K562 (cell line): ENCODE results near the gene CABP7. TPM values are rescaled to one million over a fixed set of nuclear protein-coding genes. Genes with fewer than 3 reads are reported as not detected.

Source experiments
- ATAC-seq: fragments of 200-7000 bp; cut with Tn5 transposase; 3 replicates; pipeline ENCODE4 v1.9.1; 2020; ENCODE audit warnings: moderate library complexity
- BruUV-seq: library from RNA; stranded (reverse); fragments of 400-500 nt; replicated peaks from 2 replicates; lab custom pipeline; 2021; lab: Mats Ljungman, UMichigan
- CTCF ChIA-PET: fragments of 300-600 bp; formaldehyde crosslinking; extraction: SDS; loops from one replicate; lab custom pipeline; 2021; ENCODE audit warnings: low intra/inter-chr PET ratio; lab: Yijun Ruan, JAX
- POLR2A ChIA-PET: fragments of 300-600, 350-650 bp; sonication (Branson Sonifier 250); formaldehyde crosslinking; extraction: SDS; loops from one replicate; lab custom pipeline; 2021; ENCODE audit warnings: antibody characterized with exemption, inconsistent platforms; lab: Yijun Ruan, JAX
- DNase-seq, 4 experiments: peaks; one replicate each; pipeline versions ENCODE4 v3.0.0 to v3.0.0-alpha.2; 2011 to 2018; ENCODE audit warnings: low spot score in 3 of 4, mixed read lengths in 3 of 4; ENCODE audit errors: extremely low read depth in 1 of 4
- FAIRE-seq: peaks from 2 replicates; lab custom pipeline; 2011; peaks lifted over from hg19 to GRCh38; lab: Jason Lieb, UNC
- H2AFZ ChIP-seq: 2 replicates; pipeline ENCODE4 v1.6.0; 2011; ENCODE audit warnings: low read depth, low read length, control low read depth, inconsistent platforms
- H3K27ac ChIP-seq: fragments of 200-600 bp; 3 replicates; pipeline ENCODE4 v1.8.0; 2011; ENCODE audit warnings: low read depth, mild to moderate bottlenecking, control low read depth, inconsistent platforms, low read length, moderate library complexity, mixed read lengths; ENCODE audit errors: extremely low read depth
- H3K27me3 ChIP-seq, 2 experiments: fragments of 300-600 bp in 1 of 2; 2 replicates in 1 of 2; 3 replicates in 1 of 2; pipeline versions ENCODE4 v1.6.0 to v1.8.0; 2011; ENCODE audit warnings: inconsistent platforms in 2 of 2, low read length in 2 of 2, mild to moderate bottlenecking in 1 of 2, mixed read lengths in 1 of 2, moderate library complexity in 1 of 2; ENCODE audit not compliant: control insufficient read depth in 2 of 2, insufficient read depth in 2 of 2
- H3K36me3 ChIP-seq: fragments of 300-600 bp; 3 replicates; pipeline ENCODE4 v1.8.0; 2011; ENCODE audit warnings: mild to moderate bottlenecking, low read length, inconsistent platforms; ENCODE audit not compliant: control insufficient read depth, insufficient read depth
- H3K4me1 ChIP-seq, 2 experiments: fragments of 200-600 bp in 1 of 2; replicated peaks in 1 of 2; 2 replicates in 1 of 2; 3 replicates in 1 of 2; pipeline versions ENCODE4 v1.5.1 to v1.8.0; 2011; ENCODE audit warnings: inconsistent platforms in 2 of 2, low read length in 2 of 2, mild to moderate bottlenecking in 1 of 2, mixed read lengths in 1 of 2, moderate library complexity in 1 of 2; ENCODE audit not compliant: control insufficient read depth in 2 of 2, insufficient read depth in 2 of 2
- H3K4me2 ChIP-seq: 2 replicates; pipeline ENCODE4 v1.6.1; 2011; ENCODE audit warnings: low read length, control low read depth, inconsistent platforms, mixed read lengths; ENCODE audit not compliant: insufficient read depth
- H3K4me3 ChIP-seq: fragments of 200-600 bp; sonication (generic), shearing (Covaris generic); 2 replicates; pipeline ENCODE4 v1.5.1; 2016; ENCODE audit warnings: control low read depth, inconsistent platforms
- H3K79me2 ChIP-seq: fragments of 200-600 bp; 3 replicates; pipeline ENCODE4 v1.8.0; 2011; ENCODE audit warnings: low read length, inconsistent platforms; ENCODE audit not compliant: control insufficient read depth, insufficient read depth
- H3K9ac ChIP-seq, 2 experiments: 2 replicates each; pipeline versions ENCODE4 v1.6.0 to v1.6.1; 2011; ENCODE audit warnings: low read depth in 2 of 2, low read length in 2 of 2, control low read depth in 1 of 2, inconsistent platforms in 1 of 2, mild to moderate bottlenecking in 1 of 2, mixed read lengths in 1 of 2; ENCODE audit not compliant: insufficient read depth in 1 of 2
- H3K9me1 ChIP-seq: one replicate; pipeline ENCODE4 v1.6.0; 2011; ENCODE audit warnings: inconsistent platforms, mild to moderate bottlenecking, low read length, moderate library complexity; ENCODE audit not compliant: control insufficient read depth, insufficient read depth
- H3K9me3 ChIP-seq: replicated peaks from 2 replicates; pipeline ENCODE4 v1.5.1; 2011; ENCODE audit warnings: low read depth, low read length, inconsistent platforms; ENCODE audit not compliant: control insufficient read depth, insufficient read depth
- H4K20me1 ChIP-seq: replicated peaks from 2 replicates; pipeline ENCODE4 v1.6.1; 2011; ENCODE audit warnings: low read length, inconsistent platforms, mixed read lengths; ENCODE audit not compliant: control insufficient read depth, insufficient read depth
- E2F3 ChIP-seq: fragments of 250-450 bp; sonication (Bioruptor Pico); IDR thresholded peaks from 2 replicates; pipeline ENCODE4 v1.4.0; 2020; ENCODE audit warnings: mild to moderate bottlenecking
- HBP1 ChIP-seq: fragments of 450-650 bp; formaldehyde crosslinking; IDR thresholded peaks from 2 replicates; pipeline ENCODE4 v1.4.0; 2022; ENCODE audit warnings: missing genetic modification characterization
- HDAC8 ChIP-seq: fragments of 450-650 bp; IDR thresholded peaks from 2 replicates; pipeline ENCODE4 v1.6.1; 2016; ENCODE audit warnings: mild to moderate bottlenecking, missing genetic modification characterization, moderate library complexity, missing compliant biosample characterization
- KDM1A ChIP-seq, 2 experiments: fragments of 450-650 bp; IDR thresholded peaks; 2 replicates each; pipeline ENCODE4 v1.6.1; 2016; ENCODE audit warnings: mild to moderate bottlenecking in 2 of 2
- MXI1 ChIP-seq: IDR thresholded peaks from 2 replicates; pipeline ENCODE4 v1.6.1; 2011; ENCODE audit warnings: low read depth, mild to moderate bottlenecking, improper control_type of control experiment, low read length
- MYBL2 ChIP-seq, 2 experiments: fragments of 450-650 bp in 1 of 2; sonication (generic) in 1 of 2; formaldehyde crosslinking in 1 of 2; IDR thresholded peaks; 2 replicates each; pipeline versions ENCODE4 v1.6.1 to v1.8.1; 2017 to 2022; ENCODE audit warnings: borderline replicate concordance in 1 of 2, inconsistent platforms in 1 of 2, low read depth in 1 of 2, mild to moderate bottlenecking in 1 of 2, missing genetic modification reagents in 1 of 2, moderate library complexity in 1 of 2
- RBM25 ChIP-seq: fragments of 200-400 bp; formaldehyde crosslinking; IDR thresholded peaks from 2 replicates; pipeline ENCODE4 v1.6.1; 2018; ENCODE audit warnings: low read length, low read depth, moderate library complexity; ENCODE audit not compliant: severe bottlenecking
- RNF219 ChIP-seq: fragments of 250-450 bp; sonication (Bioruptor Pico); IDR thresholded peaks from 2 replicates; pipeline ENCODE4 v1.5.0; 2022; ENCODE audit warnings: mild to moderate bottlenecking
- SETDB1 ChIP-seq: IDR thresholded peaks from one replicate; pipeline ENCODE4 v1.6.1; 2012; ENCODE audit warnings: low read length, control low read depth, inconsistent platforms
- TRIM28 ChIP-seq: fragments of 450-650 bp; IDR thresholded peaks from 2 replicates; pipeline ENCODE4 v1.6.1; 2017
- ZC3H8 ChIP-seq: fragments of 450-650 bp; IDR thresholded peaks from 2 replicates; pipeline ENCODE4 v1.6.1; 2017
- ZFP36 ChIP-seq: fragments of 150-350 bp; IDR thresholded peaks from 2 replicates; pipeline ENCODE4 v1.6.1; 2018; ENCODE audit warnings: low read length, low read depth; ENCODE audit not compliant: partially characterized antibody
- ZNF217 ChIP-seq: sonication (generic); formaldehyde crosslinking; IDR thresholded peaks from 2 replicates; pipeline ENCODE4 v1.8.0; 2022; ENCODE audit warnings: mild to moderate bottlenecking, missing genetic modification reagents
- ZNF398 ChIP-seq: fragments of 250-450 bp; sonication (Bioruptor Pico); IDR thresholded peaks from 2 replicates; pipeline ENCODE4 v1.8.0; 2021; ENCODE audit warnings: moderate library complexity, mild to moderate bottlenecking, inconsistent platforms
- ZNF584 ChIP-seq: fragments of 200-800 bp; sonication (Bioruptor generic); IDR thresholded peaks from 2 replicates; pipeline ENCODE4 v1.6.1; 2016; ENCODE audit warnings: low read depth, mild to moderate bottlenecking, missing genetic modification characterization, missing compliant biosample characterization
- WGBS: fragments of 100-300 bp; shearing (Covaris generic); methylation state at CpG from one replicate; pipeline ENCODE4 v1.1.6; 2016; ENCODE audit warnings: low coverage, mixed read lengths; ENCODE audit not compliant: insufficient coverage; ENCODE audit errors: missing lambda C conversion rate; 5-methylcytosine and 5-hydroxymethylcytosine counted together
- in situ Hi-C: fragments of 300-500 bp; cut with MboI; formaldehyde crosslinking; loops from 4 replicates; pipeline ENCODE4 v1.15.0; 2018; ENCODE audit warnings: inconsistent platforms, mixed read lengths
- intact Hi-C: fragments of 100-400 bp; cut with micrococcal nuclease; formaldehyde crosslinking; loops from 2 replicates; pipeline ENCODE4 v1.14.2; 2022
- polyA plus RNA-seq, 8 experiments: library from polyadenylated mRNA; depleted of rRNA in 4 of 8; stranded (reverse) in 5 of 8; unstranded in 3 of 8; fragments of >200 nt; fragmentation: Nextera tagmentation in 2 of 8; fragmentation: Illumina TruSeq in 1 of 8; extraction: Ambion mirVana in 2 of 8; extraction: Trizol in 1 of 8; gene quantifications; 2 replicates each; pipeline versions ENCODE4 v1.2.1 to v1.2.3, GENCODE V29; 2011 to 2014; ENCODE audit warnings: inconsistent platforms in 1 of 8, missing spikeins in 1 of 8
- total RNA-seq, 7 experiments: library from RNA; depleted of rRNA in 6 of 7; stranded (reverse); fragments of >200 nt in 6 of 7; fragmentation: Illumina TruSeq in 2 of 7; extraction: Trizol in 2 of 7; gene quantifications; 2 replicates each; pipeline versions ENCODE4 v1.2.1 to v1.2.3, GENCODE V29; 2011 to 2021; ENCODE audit warnings: low replicate concordance in 1 of 7

CABP7 gene
- total and polyA plus RNA-seq, 9 of the 15 experiments (the other 6 are each of a cell fraction or from before 2014, with no cell fraction given): not detected

- no peak for TF ChIP-seq RNF219 (CRISPR knock-in tag)
Observed at GRCh38 chr22:29748248-29748893, 28.6 kb downstream of the CABP7 start (continued).

GRCh38 chr22:29750029-29750428 is 30.2 kb downstream of the CABP7 start:
- FAIRE-seq (no peak), DNase-seq (no peak), ATAC-seq (no peak)
- H3K4me3 ChIP-seq: no peak overlapping the region
- POLR2A ChIA-PET: interaction anchor here (1.1 kb wide), 1 partner anchor 11 kb away, joined by 4 read pairs; no protein-coding TSS in a partner anchor
- no peak overlapping the region for H2AFZ ChIP-seq
- no peaks in the 10 kb centered on the region for H4K20me1 ChIP-seq
- no peak overlapping the region for H3K4me2 ChIP-seq
- no peaks in the 10 kb centered on the region for H3K79me2 ChIP-seq
- in situ Hi-C loops: no loop called here
- intact Hi-C loops: no loop called here
- no TSS peak for BruUV-seq
- no peaks in the 10 kb centered on the region for H3K27me3 ChIP-seq
- H3K27ac ChIP-seq: no peak overlapping the region
- H3K9ac ChIP-seq: no peak overlapping the region
- no peaks in the 10 kb centered on the region for H3K36me3 ChIP-seq
- H3K9me1 ChIP-seq: no peaks in the 10 kb centered on the region
- CTCF ChIA-PET: no interaction called here
- 56% methylated on average over 3 of the region's 3 CpGs for WGBS
- peaks cover 5 to 11% of the 10 kb centered on the region in 2 experiments; a peak in 4 of 5 replicates for H3K4me1 ChIP-seq
- no peaks in the 10 kb centered on the region for H3K9me3 ChIP-seq
- TF ChIP-seq ZNF217 (CRISPR knock-in tag) (no peak), ZNF398 (CRISPR knock-in tag) (no peak), HDAC8 (tag) (no peak), ZC3H8 (no peak), SETDB1 (no peak), RBM25 (peak; percentile 71), TRIM28 (no peak), ZNF584 (CRISPR knock-in tag) (no peak), MXI1 (no peak), MYBL2 (IDR thresholded peaks at IDR 0.05; ENCODE audit: low read depth) (no peak), MYBL2 (CRISPR knock-in tag; IDR thresholded peaks at IDR 0.05; ENCODE audit: borderline replicate concordance) (no peak), ZFP36 (peak; percentile 55), KDM1A (IDR thresholded peaks at IDR 0.05) (peak in 1 of 2 experiments; percentile 42; a peak in 2 of 4 replicates), HBP1 (CRISPR knock-in tag) (no peak), E2F3 (CRISPR knock-in tag) (no peak)
